Loucy (cell line): ENCODE measurements around the gene MYOM1.

Experiments used
- H2AFZ ChIP-seq: fragments of 200-600 bp; sonication (generic); 2 replicates; pipeline ENCODE4 v1.6.0; 2016; ENCODE audit warnings: antibody characterized with exemption, mild to moderate bottlenecking, low read length, moderate library complexity
- H3F3A ChIP-seq: fragments of 200-600 bp; 2 replicates; pipeline ENCODE4 v1.6.0; 2016; ENCODE audit warnings: antibody characterized with exemption, low read depth, mild to moderate bottlenecking
- H3K27me3 ChIP-seq: fragments of 200-600 bp; sonication (generic); 2 replicates; pipeline ENCODE4 v1.6.1; 2014; ENCODE audit warnings: low read length, mild to moderate bottlenecking; ENCODE audit not compliant: insufficient read depth, poor library complexity, severe bottlenecking
- H3K36me3 ChIP-seq: fragments of 200-600 bp; sonication (generic); 2 replicates; pipeline ENCODE4 v1.6.1; 2016; ENCODE audit warnings: low read length; ENCODE audit not compliant: insufficient read depth
- H3K4me1 ChIP-seq: fragments of 200-600 bp; sonication (generic); 2 replicates; pipeline ENCODE4 v1.5.1; 2014; ENCODE audit warnings: low read length, mild to moderate bottlenecking; ENCODE audit not compliant: insufficient read depth, poor library complexity, severe bottlenecking
- H3K4me2 ChIP-seq: fragments of 200-600 bp; sonication (generic); 2 replicates; pipeline ENCODE4 v1.6.0; 2014; ENCODE audit warnings: antibody characterized with exemption, low read length, low read depth, mild to moderate bottlenecking; ENCODE audit not compliant: poor library complexity, severe bottlenecking
- H3K4me3 ChIP-seq: fragments of 200-600 bp; sonication (generic); 2 replicates; pipeline ENCODE4 v1.5.1; 2014; ENCODE audit warnings: low read length, mild to moderate bottlenecking, mixed read lengths; ENCODE audit not compliant: poor library complexity, severe bottlenecking
- H3K79me2 ChIP-seq: fragments of 200-600 bp; sonication (generic); 2 replicates; pipeline ENCODE4 v1.6.1; 2014; ENCODE audit warnings: low read length; ENCODE audit not compliant: insufficient read depth
- H3K9ac ChIP-seq: fragments of 200-600 bp; sonication (generic); 2 replicates; pipeline ENCODE4 v1.6.0; 2014; ENCODE audit warnings: mild to moderate bottlenecking, low read depth, low read length, moderate library complexity; ENCODE audit not compliant: poor library complexity, severe bottlenecking
- H3K9me2 ChIP-seq: fragments of 200-600 bp; sonication (generic); replicated peaks from 2 replicates; pipeline ENCODE4 v1.6.1; 2016; ENCODE audit warnings: low read depth, low read length, mixed read lengths
- H3K9me3 ChIP-seq: fragments of 200-600 bp; sonication (generic); 2 replicates; pipeline ENCODE4 v1.6.1; 2014; ENCODE audit warnings: mild to moderate bottlenecking, antibody characterized with exemption, low read length, low read depth; ENCODE audit not compliant: insufficient read depth
- H4K20me1 ChIP-seq: fragments of 200-600 bp; sonication (generic); 2 replicates; pipeline ENCODE4 v1.6.0; 2014; ENCODE audit warnings: antibody characterized with exemption, low read length, mild to moderate bottlenecking; ENCODE audit not compliant: insufficient read depth, poor library complexity, severe bottlenecking
- CTCF ChIP-seq: fragments of 200-600 bp; sonication (generic); conservative IDR thresholded peaks from 2 replicates; pipeline ENCODE4 v1.5.1; 2014; ENCODE audit warnings: mild to moderate bottlenecking, antibody characterized with exemption, low read length
- EZH2phosphoT487 ChIP-seq: fragments of 200-600 bp; IDR thresholded peaks from 2 replicates; pipeline ENCODE4 v1.6.1; 2018; ENCODE audit warnings: antibody characterized with exemption, mild to moderate bottlenecking, moderate library complexity, borderline replicate concordance

The MYOM1 gene

GRCh38 chr18:3255611-3256165 lies 35.9 kb upstream of the MYOM1 start:
- TF ChIP-seq EZH2phosphoT487 (no peak), CTCF (no peak)
- peaks cover 73% of the 10 kb centered on the region for H3K79me2 ChIP-seq
- peaks cover 60% of the 10 kb centered on the region for H3K4me1 ChIP-seq
- peaks cover 4% of the 10 kb centered on the region; the same call in 1 of the 2 replicates for H3F3A ChIP-seq
- H4K20me1 ChIP-seq, result peaks cover 48% of the 10 kb centered on the region
- H3K36me3 ChIP-seq, result peaks cover 57% of the 10 kb centered on the region
- no peak overlapping the region for H3K4me3 ChIP-seq
- no peaks in the 10 kb centered on the region for H3K27me3 ChIP-seq
- peak overlapping the region; percentile 98 for H3K4me2 ChIP-seq
- no peaks in the 10 kb centered on the region for H3K9me2 ChIP-seq
- H3K9ac ChIP-seq, result no peak overlapping the region
- no peak overlapping the region for H2AFZ ChIP-seq
- no peaks in the 10 kb centered on the region for H3K9me3 ChIP-seq

DNA sequence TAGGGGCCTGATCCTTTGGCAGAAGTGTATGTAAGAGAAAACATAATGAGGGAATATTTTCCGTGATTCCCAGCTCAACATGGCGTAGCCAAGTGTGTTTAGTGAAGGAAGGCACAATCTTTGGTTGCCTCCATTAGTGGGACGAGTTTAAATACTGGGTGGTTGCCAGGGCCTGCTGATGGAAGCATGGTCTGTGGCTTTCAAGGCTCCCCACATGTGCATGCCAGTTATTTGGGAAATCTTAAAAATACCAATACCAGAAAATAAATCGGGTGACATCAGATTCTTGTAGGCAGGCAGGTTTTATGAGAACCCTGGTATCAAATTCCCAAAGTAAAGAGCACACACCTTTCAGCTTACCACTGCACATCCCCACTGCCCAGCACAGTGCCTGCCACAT lies 35.0 kb upstream of the MYOM1 start:
- peak overlapping the region; percentile 98 for H3K4me2 ChIP-seq

DNA sequence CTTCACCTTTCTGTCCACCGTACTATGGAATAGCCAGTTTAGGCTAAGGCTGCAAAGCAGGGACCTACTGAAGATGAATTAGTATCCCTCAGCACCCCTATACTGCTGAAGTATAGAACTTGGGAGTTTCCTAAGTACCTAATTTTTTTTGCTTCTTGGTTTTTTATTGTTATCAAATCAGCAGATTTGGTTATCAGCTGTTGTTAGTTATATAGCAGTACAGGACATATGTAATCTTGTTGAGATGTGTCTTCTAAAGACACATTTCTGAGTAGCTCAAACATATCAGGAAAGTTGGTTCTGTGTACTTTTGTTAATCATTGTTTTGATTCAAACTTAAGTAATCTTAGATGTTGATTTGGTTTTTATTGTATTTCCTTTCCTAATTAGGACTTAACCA lies 33.1 kb upstream of the MYOM1 start:
- peak overlapping the region; percentile 92 for H3K4me3 ChIP-seq
- no peak overlapping the region for H3K9ac ChIP-seq
- TF ChIP-seq EZH2phosphoT487, result no peak
- TF ChIP-seq CTCF, result no peak
- H3K9me3 ChIP-seq, result no peaks in the 10 kb centered on the region
- peaks cover 66% of the 10 kb centered on the region for H4K20me1 ChIP-seq
- H2AFZ ChIP-seq, result no peak overlapping the region
- H3K27me3 ChIP-seq, result peaks cover 5% of the 10 kb centered on the region
- peaks cover 86% of the 10 kb centered on the region for H3K79me2 ChIP-seq
- peak overlapping the region; percentile 98 for H3K4me2 ChIP-seq
- peaks cover 48% of the 10 kb centered on the region for H3K36me3 ChIP-seq
- H3K4me1 ChIP-seq, result peaks cover 52% of the 10 kb centered on the region
- H3K9me2 ChIP-seq, result no peaks in the 10 kb centered on the region
- H3F3A ChIP-seq, result peaks cover 4% of the 10 kb centered on the region; the same call in 1 of the 2 replicates

More for the DNA sequence above, 35.0 kb upstream of the MYOM1 start:
- Histone ChIP-seq H3K79me2 (peaks cover 73% of the 10 kb centered on the region), H3K9me2 (no peaks in the 10 kb centered on the region), H3F3A (peaks cover 4% of the 10 kb centered on the region; the same call in 1 of the 2 replicates), H4K20me1 (peaks cover 57% of the 10 kb centered on the region), H3K4me3 (no peak overlapping the region), H2AFZ (no peak overlapping the region), H3K27me3 (no peaks in the 10 kb centered on the region), H3K4me1 (peaks cover 51% of the 10 kb centered on the region), H3K36me3 (peaks cover 57% of the 10 kb centered on the region), H3K9me3 (no peaks in the 10 kb centered on the region), H3K9ac (no peak overlapping the region)
- TF ChIP-seq EZH2phosphoT487 (no peak), CTCF (no peak)
